ENCODE data around the gene INTS6L. TPM values are rescaled to one million over a fixed set of nuclear protein-coding genes. Genes with fewer than 3 reads are reported as not detected.

INTS6L gene
- total RNA-seq, 1 donor from 2014 or later = 9.6 TPM

GRCh38 chrX:135481696-135482179 lies 38.7 kb upstream of the INTS6L start:
- DNase-seq (ENCODE audit: low spot score) = no peak
- Mint-ChIP-seq H3K9me3 (ENCODE audit: unreplicated experiment) (no peaks in the 10 kb centered on the region), H3K36me3 (ENCODE audit: low read depth, unreplicated experiment) (no peaks in the 10 kb centered on the region), H3K27ac (ENCODE audit: unreplicated experiment) (no peak overlapping the region), H3K27me3 (ENCODE audit: unreplicated experiment) (no peaks in the 10 kb centered on the region), H3K4me1 (ENCODE audit: unreplicated experiment) (no peaks in the 10 kb centered on the region), H3K4me3 (ENCODE audit: unreplicated experiment) (no peak overlapping the region)
- TF ChIP-seq CTCF (IDR thresholded peaks at IDR 0.05; ENCODE audit: unreplicated experiment) = no peak

GRCh38 chrX:135484641-135485289 lies 35.7 kb upstream of the INTS6L start:
- H3K4me3 Mint-ChIP-seq (ENCODE audit: unreplicated experiment) = no peak overlapping the region
- DNase-seq (ENCODE audit: low spot score) = peak; percentile 4
- TF ChIP-seq CTCF (IDR thresholded peaks at IDR 0.05; ENCODE audit: unreplicated experiment) = no peak
- H3K4me1 Mint-ChIP-seq (ENCODE audit: unreplicated experiment) = no peaks in the 10 kb centered on the region
- H3K36me3 Mint-ChIP-seq (ENCODE audit: low read depth, unreplicated experiment) = no peaks in the 10 kb centered on the region
- no peaks in the 10 kb centered on the region for H3K27me3 Mint-ChIP-seq (ENCODE audit: unreplicated experiment)
- no peaks in the 10 kb centered on the region for H3K9me3 Mint-ChIP-seq (ENCODE audit: unreplicated experiment)
- H3K27ac Mint-ChIP-seq (ENCODE audit: unreplicated experiment) = no peak overlapping the region

- no peak overlapping the region for H3K27ac Mint-ChIP-seq (ENCODE audit: unreplicated experiment)
- H3K9me3 Mint-ChIP-seq (ENCODE audit: unreplicated experiment) = no peaks in the 10 kb centered on the region
- H3K4me3 Mint-ChIP-seq (ENCODE audit: unreplicated experiment) = no peak overlapping the region
- no peak for DNase-seq (ENCODE audit: low spot score)
- H3K27me3 Mint-ChIP-seq (ENCODE audit: unreplicated experiment) = no peaks in the 10 kb centered on the region
- H3K36me3 Mint-ChIP-seq (ENCODE audit: low read depth, unreplicated experiment) = no peaks in the 10 kb centered on the region
- H3K4me1 Mint-ChIP-seq (ENCODE audit: unreplicated experiment) = no peaks in the 10 kb centered on the region
- no peak for TF ChIP-seq CTCF (IDR thresholded peaks at IDR 0.05; ENCODE audit: unreplicated experiment)
These were observed 30.9 kb upstream of the INTS6L start for GRCh38 chrX:135489542-135489941.

- Mint-ChIP-seq H3K9me3 (ENCODE audit: unreplicated experiment) (no peaks in the 10 kb centered on the region), H3K4me3 (ENCODE audit: unreplicated experiment) (no peak overlapping the region), H3K27me3 (ENCODE audit: unreplicated experiment) (no peaks in the 10 kb centered on the region), H3K27ac (ENCODE audit: unreplicated experiment) (no peak overlapping the region), H3K36me3 (ENCODE audit: low read depth, unreplicated experiment) (no peaks in the 10 kb centered on the region), H3K4me1 (ENCODE audit: unreplicated experiment) (no peaks in the 10 kb centered on the region)
- no peak for TF ChIP-seq CTCF (IDR thresholded peaks at IDR 0.05; ENCODE audit: unreplicated experiment)
- no peak for DNase-seq (ENCODE audit: low spot score)
These were observed 29.4 kb upstream of the INTS6L start for GRCh38 chrX:135490979-135491514.

- no peak overlapping the region for H3K27ac Mint-ChIP-seq (ENCODE audit: unreplicated experiment)
- no peaks in the 10 kb centered on the region for H3K4me1 Mint-ChIP-seq (ENCODE audit: unreplicated experiment)
- no peak overlapping the region for H3K4me3 Mint-ChIP-seq (ENCODE audit: unreplicated experiment)
- H3K36me3 Mint-ChIP-seq (ENCODE audit: low read depth, unreplicated experiment) = no peaks in the 10 kb centered on the region
- peaks cover 1% of the 10 kb centered on the region for H3K27me3 Mint-ChIP-seq (ENCODE audit: unreplicated experiment)
- no peak for TF ChIP-seq CTCF (IDR thresholded peaks at IDR 0.05; ENCODE audit: unreplicated experiment)
- no peak for DNase-seq (ENCODE audit: low spot score)
- no peaks in the 10 kb centered on the region for H3K9me3 Mint-ChIP-seq (ENCODE audit: unreplicated experiment)
These were observed 26.0 kb upstream of the INTS6L start for GRCh38 chrX:135494453-135494852.
